GM23338 (cell line): ENCODE results near the gene CCDC3. TPM values are rescaled to one million over a fixed set of nuclear protein-coding genes. Genes with fewer than 3 reads are reported as not detected.

Source experiments
- ATAC-seq: fragments of 200-7000 bp; cut with Tn5 transposase; 3 replicates; pipeline ENCODE4 v1.9.1; 2020
- DNase-seq: peaks from one replicate; pipeline ENCODE4 v3.0.0-alpha.2; 2015; ENCODE audit warnings: low spot score
- H2AFZ ChIP-seq: fragments of 200-600 bp; sonication (generic); 2 replicates; pipeline ENCODE4 v1.8.0; 2016; ENCODE audit warnings: antibody characterized with exemption, mild to moderate bottlenecking, moderate library complexity
- H3F3A ChIP-seq: fragments of 200-600 bp; sonication (generic); replicated peaks from 2 replicates; pipeline ENCODE4 v1.8.0; 2017; ENCODE audit warnings: antibody characterized with exemption, mixed run types, low read depth
- H3K27ac ChIP-seq: fragments of 200-600 bp; sonication (generic); 2 replicates; pipeline ENCODE4 v1.6.1; 2016; ENCODE audit warnings: low read depth
- H3K27me3 ChIP-seq: fragments of 200-600 bp; sonication (generic); 2 replicates; pipeline ENCODE4 v1.8.0; 2016; ENCODE audit warnings: mild to moderate bottlenecking, mixed run types, moderate library complexity; ENCODE audit not compliant: insufficient read depth
- H3K36me3 ChIP-seq: fragments of 200-600 bp; sonication (generic); 2 replicates; pipeline ENCODE4 v1.8.0; 2016; ENCODE audit warnings: mild to moderate bottlenecking; ENCODE audit not compliant: insufficient read depth
- H3K4me1 ChIP-seq: fragments of 200-600 bp; sonication (generic); 2 replicates; pipeline ENCODE4 v1.8.0; 2016; ENCODE audit warnings: mild to moderate bottlenecking, moderate library complexity; ENCODE audit not compliant: insufficient read depth
- H3K4me2 ChIP-seq: fragments of 200-600 bp; sonication (generic); 2 replicates; pipeline ENCODE4 v1.7.1; 2017; ENCODE audit warnings: mixed run types
- H3K4me3 ChIP-seq: fragments of 200-600 bp; sonication (generic); 2 replicates; pipeline ENCODE4 v1.6.1; 2016; ENCODE audit warnings: mixed run types
- H3K79me2 ChIP-seq: fragments of 200-600 bp; sonication (generic); replicated peaks from 2 replicates; pipeline ENCODE4 v1.8.0; 2017; ENCODE audit warnings: mild to moderate bottlenecking; ENCODE audit not compliant: insufficient read depth
- H3K9me2 ChIP-seq: fragments of 200-600 bp; sonication (generic); 2 replicates; pipeline ENCODE4 v1.8.0; 2017; ENCODE audit not compliant: insufficient read depth
- H4K20me1 ChIP-seq: fragments of 200-600 bp; sonication (generic); replicated peaks from 2 replicates; pipeline ENCODE4 v1.8.0; 2017; ENCODE audit warnings: mild to moderate bottlenecking; ENCODE audit not compliant: insufficient read depth
- H3K27ac Mint-ChIP-seq: 2 replicates; pipeline ENCODE4 v1.8.0; 2020; ENCODE audit warnings: inconsistent platforms, mild to moderate bottlenecking, moderate library complexity, mixed read lengths
- H3K27me3 Mint-ChIP-seq: 3 replicates; pipeline ENCODE4 v1.8.0; 2022; ENCODE audit warnings: low read depth, mild to moderate bottlenecking, moderate library complexity, mixed read lengths, inconsistent platforms; ENCODE audit not compliant: insufficient read depth, poor library complexity
- H3K36me3 Mint-ChIP-seq: 3 replicates; pipeline ENCODE4 v1.8.0; 2021; ENCODE audit warnings: low read depth, mild to moderate bottlenecking, inconsistent platforms, moderate library complexity, mixed read lengths
- H3K4me1 Mint-ChIP-seq: 3 replicates; pipeline ENCODE4 v1.8.0; 2020; ENCODE audit warnings: mild to moderate bottlenecking, inconsistent platforms, mixed read lengths
- H3K4me3 Mint-ChIP-seq: 3 replicates; pipeline ENCODE4 v1.8.0; 2021; ENCODE audit warnings: moderate library complexity, mild to moderate bottlenecking, inconsistent platforms, mixed read lengths
- H3K9me3 Mint-ChIP-seq: 3 replicates; pipeline ENCODE4 v1.8.0; 2020; ENCODE audit warnings: moderate library complexity, mild to moderate bottlenecking, inconsistent platforms, mixed read lengths
- CREB1 ChIP-seq: fragments of 250-450 bp; sonication (Bioruptor Pico); IDR thresholded peaks from 2 replicates; pipeline ENCODE4 v1.5.0; 2020; ENCODE audit warnings: low read depth, mild to moderate bottlenecking, moderate library complexity
- NANOG ChIP-seq: IDR thresholded peaks from 2 replicates; pipeline ENCODE4 v1.6.1; 2016; ENCODE audit warnings: antibody characterized with exemption, borderline replicate concordance
- POLR2AphosphoS5 ChIP-seq: IDR thresholded peaks from 2 replicates; pipeline ENCODE4 v1.6.1; 2016; ENCODE audit warnings: antibody characterized with exemption, low read depth
- STAT1 ChIP-seq: IDR thresholded peaks from one replicate; pipeline ENCODE4 v1.6.1; 2016; ENCODE audit warnings: antibody characterized with exemption; ENCODE audit not compliant: unreplicated experiment
- ZNF114 ChIP-seq: fragments of 250-450 bp; sonication (Bioruptor Pico); IDR thresholded peaks from 2 replicates; pipeline ENCODE4 v1.5.0; 2020; ENCODE audit warnings: mild to moderate bottlenecking, moderate library complexity
- polyA plus RNA-seq: library from polyadenylated mRNA; unstranded; fragments of >200 nt; fragmentation: Nextera tagmentation; extraction: Ambion mirVana; gene quantifications from 2 replicates; pipeline ENCODE4 v1.2.1, GENCODE V29; 2016
- total RNA-seq: library from RNA; depleted of rRNA; stranded (reverse); fragments of >200 nt; shearing (Covaris generic); gene quantifications from 2 replicates; pipeline ENCODE4 v1.2.3, GENCODE V29; 2014
- TF ChIP-seq, protein P1 (sequence below): fragments of 250-450 bp; sonication (Bioruptor Pico); IDR thresholded peaks from 2 replicates; pipeline ENCODE4 v1.5.0; 2020; ENCODE audit warnings: mild to moderate bottlenecking, moderate library complexity

CCDC3 gene
- total and polyA plus RNA-seq, 2 experiments from 2014 or later: 1.4 to 5.2 TPM

DNA sequence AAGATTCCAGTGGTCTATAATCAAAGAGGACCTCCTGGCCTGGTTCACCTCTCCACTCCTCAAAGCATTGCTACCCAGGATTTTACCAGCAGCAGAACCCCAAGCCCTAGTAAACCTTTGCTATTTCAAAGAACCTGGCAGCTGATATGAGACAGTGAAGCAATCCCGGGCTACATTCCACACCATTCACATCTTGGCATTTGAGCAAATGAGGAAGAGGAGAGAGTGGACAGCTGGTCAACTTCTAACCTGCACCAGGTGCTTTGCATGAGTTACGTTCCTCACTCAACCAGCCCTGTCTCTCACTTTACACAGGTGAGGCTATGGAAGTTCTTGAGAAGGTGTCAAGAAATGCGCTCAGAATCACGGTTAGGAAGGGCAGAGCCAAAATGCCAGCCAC, 1.1 kb downstream of the CCDC3 start:
- no peaks in the 10 kb centered on the region for H3K36me3 Mint-ChIP-seq
- DNase-seq: no peak
- Histone ChIP-seq H4K20me1 (peaks cover 5% of the 10 kb centered on the region; the same call in 1 of the 2 replicates), H2AFZ (peak overlapping the region; percentile 82; the same call in 1 of the 2 replicates), H3F3A (no peaks in the 10 kb centered on the region), H3K27me3 (peaks cover 44% of the 10 kb centered on the region), H3K79me2 (no peaks in the 10 kb centered on the region), H3K27ac (no peak overlapping the region), H3K4me3 (peak overlapping the region; percentile 68), H3K4me2 (peak overlapping the region; percentile 83), H3K36me3 (no peaks in the 10 kb centered on the region), H3K9me2 (peaks cover 8% of the 10 kb centered on the region; the same call in 1 of the 2 replicates), H3K4me1 (no peaks in the 10 kb centered on the region; the same call in 1 of the 2 replicates)
- no peak overlapping the region for H3K27ac Mint-ChIP-seq
- peaks cover 24% of the 10 kb centered on the region for H3K27me3 Mint-ChIP-seq
- peak overlapping the region; percentile 71 for H3K4me3 Mint-ChIP-seq
- no peak for ATAC-seq
- 0 out of 3 replicates have a peak, but pooled peaks cover 3% of the 10 kb centered on the region for H3K4me1 Mint-ChIP-seq
- H3K9me3 Mint-ChIP-seq: no peaks in the 10 kb centered on the region
- TF ChIP-seq STAT1: no peak
- TF ChIP-seq CREB1 (CRISPR knock-in tag): no peak
- TF ChIP-seq, protein P1, sequence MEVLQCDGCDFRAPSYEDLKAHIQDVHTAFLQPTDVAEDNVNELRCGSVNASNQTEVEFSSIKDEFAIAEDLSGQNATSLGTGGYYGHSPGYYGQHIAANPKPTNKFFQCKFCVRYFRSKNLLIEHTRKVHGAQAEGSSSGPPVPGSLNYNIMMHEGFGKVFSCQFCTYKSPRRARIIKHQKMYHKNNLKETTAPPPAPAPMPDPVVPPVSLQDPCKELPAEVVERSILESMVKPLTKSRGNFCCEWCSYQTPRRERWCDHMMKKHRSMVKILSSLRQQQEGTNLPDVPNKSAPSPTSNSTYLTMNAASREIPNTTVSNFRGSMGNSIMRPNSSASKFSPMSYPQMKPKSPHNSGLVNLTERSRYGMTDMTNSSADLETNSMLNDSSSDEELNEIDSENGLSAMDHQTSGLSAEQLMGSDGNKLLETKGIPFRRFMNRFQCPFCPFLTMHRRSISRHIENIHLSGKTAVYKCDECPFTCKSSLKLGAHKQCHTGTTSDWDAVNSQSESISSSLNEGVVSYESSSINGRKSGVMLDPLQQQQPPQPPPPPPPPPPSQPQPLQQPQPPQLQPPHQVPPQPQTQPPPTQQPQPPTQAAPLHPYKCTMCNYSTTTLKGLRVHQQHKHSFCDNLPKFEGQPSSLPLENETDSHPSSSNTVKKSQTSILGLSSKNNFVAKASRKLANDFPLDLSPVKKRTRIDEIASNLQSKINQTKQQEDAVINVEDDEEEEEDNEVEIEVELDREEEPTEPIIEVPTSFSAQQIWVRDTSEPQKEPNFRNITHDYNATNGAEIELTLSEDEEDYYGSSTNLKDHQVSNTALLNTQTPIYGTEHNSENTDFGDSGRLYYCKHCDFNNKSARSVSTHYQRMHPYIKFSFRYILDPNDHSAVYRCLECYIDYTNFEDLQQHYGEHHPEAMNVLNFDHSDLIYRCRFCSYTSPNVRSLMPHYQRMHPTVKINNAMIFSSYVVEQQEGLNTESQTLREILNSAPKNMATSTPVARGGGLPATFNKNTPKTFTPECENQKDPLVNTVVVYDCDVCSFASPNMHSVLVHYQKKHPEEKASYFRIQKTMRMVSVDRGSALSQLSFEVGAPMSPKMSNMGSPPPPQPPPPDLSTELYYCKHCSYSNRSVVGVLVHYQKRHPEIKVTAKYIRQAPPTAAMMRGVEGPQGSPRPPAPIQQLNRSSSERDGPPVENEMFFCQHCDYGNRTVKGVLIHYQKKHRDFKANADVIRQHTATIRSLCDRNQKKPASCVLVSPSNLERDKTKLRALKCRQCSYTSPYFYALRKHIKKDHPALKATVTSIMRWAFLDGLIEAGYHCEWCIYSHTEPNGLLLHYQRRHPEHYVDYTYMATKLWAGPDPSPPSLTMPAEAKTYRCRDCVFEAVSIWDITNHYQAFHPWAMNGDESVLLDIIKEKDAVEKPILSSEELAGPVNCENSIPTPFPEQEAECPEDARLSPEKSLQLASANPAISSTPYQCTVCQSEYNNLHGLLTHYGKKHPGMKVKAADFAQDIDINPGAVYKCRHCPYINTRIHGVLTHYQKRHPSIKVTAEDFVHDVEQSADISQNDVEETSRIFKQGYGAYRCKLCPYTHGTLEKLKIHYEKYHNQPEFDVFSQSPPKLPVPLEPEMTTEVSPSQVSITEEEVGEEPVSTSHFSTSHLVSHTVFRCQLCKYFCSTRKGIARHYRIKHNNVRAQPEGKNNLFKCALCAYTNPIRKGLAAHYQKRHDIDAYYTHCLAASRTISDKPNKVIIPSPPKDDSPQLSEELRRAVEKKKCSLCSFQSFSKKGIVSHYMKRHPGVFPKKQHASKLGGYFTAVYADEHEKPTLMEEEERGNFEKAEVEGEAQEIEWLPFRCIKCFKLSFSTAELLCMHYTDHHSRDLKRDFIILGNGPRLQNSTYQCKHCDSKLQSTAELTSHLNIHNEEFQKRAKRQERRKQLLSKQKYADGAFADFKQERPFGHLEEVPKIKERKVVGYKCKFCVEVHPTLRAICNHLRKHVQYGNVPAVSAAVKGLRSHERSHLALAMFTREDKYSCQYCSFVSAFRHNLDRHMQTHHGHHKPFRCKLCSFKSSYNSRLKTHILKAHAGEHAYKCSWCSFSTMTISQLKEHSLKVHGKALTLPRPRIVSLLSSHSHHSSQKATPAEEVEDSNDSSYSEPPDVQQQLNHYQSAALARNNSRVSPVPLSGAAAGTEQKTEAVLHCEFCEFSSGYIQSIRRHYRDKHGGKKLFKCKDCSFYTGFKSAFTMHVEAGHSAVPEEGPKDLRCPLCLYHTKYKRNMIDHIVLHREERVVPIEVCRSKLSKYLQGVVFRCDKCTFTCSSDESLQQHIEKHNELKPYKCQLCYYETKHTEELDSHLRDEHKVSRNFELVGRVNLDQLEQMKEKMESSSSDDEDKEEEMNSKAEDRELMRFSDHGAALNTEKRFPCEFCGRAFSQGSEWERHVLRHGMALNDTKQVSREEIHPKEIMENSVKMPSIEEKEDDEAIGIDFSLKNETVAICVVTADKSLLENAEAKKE (CRISPR knock-in tag): 0 out of 2 replicates have a peak, but pooled peaks have one; percentile 31
- TF ChIP-seq NANOG: no peak
- TF ChIP-seq POLR2AphosphoS5: no peak

DNA sequence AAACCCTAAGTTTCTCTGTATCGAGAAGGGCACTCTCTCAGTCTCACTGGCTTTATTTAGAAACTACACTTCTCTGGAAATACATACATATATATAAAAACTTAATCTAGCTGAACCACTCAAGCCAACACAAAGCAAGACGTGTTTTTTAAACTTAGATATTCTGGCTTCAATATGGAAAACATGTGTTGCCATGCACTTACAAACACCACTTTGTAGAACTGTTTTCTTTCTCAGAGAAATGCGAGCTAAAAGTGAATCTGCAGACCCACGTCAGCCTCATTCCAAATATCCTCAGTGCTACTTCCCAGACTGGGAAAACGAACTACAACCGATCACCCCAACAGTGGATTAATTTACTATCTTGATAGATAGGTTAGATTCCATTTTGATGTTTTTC, 1.7 kb downstream of the CCDC3 start:
- Mint-ChIP-seq H3K27me3 (peaks cover 24% of the 10 kb centered on the region), H3K4me1 (0 out of 3 replicates have a peak, but pooled peaks cover 3% of the 10 kb centered on the region), H3K4me3 (no peak overlapping the region), H3K9me3 (no peaks in the 10 kb centered on the region), H3K36me3 (no peaks in the 10 kb centered on the region), H3K27ac (no peak overlapping the region)
- Histone ChIP-seq H3K9me2 (peaks cover 3% of the 10 kb centered on the region; the same call in 1 of the 2 replicates), H3K4me2 (no peak overlapping the region), H3K79me2 (no peaks in the 10 kb centered on the region), H3K27me3 (peaks cover 44% of the 10 kb centered on the region), H3K4me1 (no peaks in the 10 kb centered on the region; the same call in 1 of the 2 replicates), H4K20me1 (peaks cover 5% of the 10 kb centered on the region; the same call in 1 of the 2 replicates), H2AFZ (no peak overlapping the region), H3K27ac (no peak overlapping the region), H3K36me3 (no peaks in the 10 kb centered on the region), H3F3A (no peaks in the 10 kb centered on the region), H3K4me3 (no peak overlapping the region)
- ATAC-seq: no peak
- DNase-seq: no peak
- no peak for TF ChIP-seq POLR2AphosphoS5
- TF ChIP-seq, protein P1 (CRISPR knock-in tag): no peak
- TF ChIP-seq ZNF114: no peak
- TF ChIP-seq NANOG: no peak
- no peak for TF ChIP-seq STAT1
